NB4 (cell line): Measurements from ENCODE around the gene NTM.

ENCODE experiments used
- MYC ChIP-seq: IDR thresholded peaks from 2 replicates; pipeline ENCODE4 v1.6.1; 2011; ENCODE audit warnings: low read depth, low read length
- POLR2A ChIP-seq: IDR thresholded peaks from 2 replicates; pipeline ENCODE4 v1.6.1; 2011; ENCODE audit warnings: mild to moderate bottlenecking; ENCODE audit not compliant: insufficient read length; ENCODE audit errors: extremely low read depth
- TF ChIP-seq, protein P1 (sequence below): IDR thresholded peaks from one replicate; pipeline ENCODE4 v1.5.1; 2012; ENCODE audit warnings: low read depth, low read length

- TF ChIP-seq, protein P1, sequence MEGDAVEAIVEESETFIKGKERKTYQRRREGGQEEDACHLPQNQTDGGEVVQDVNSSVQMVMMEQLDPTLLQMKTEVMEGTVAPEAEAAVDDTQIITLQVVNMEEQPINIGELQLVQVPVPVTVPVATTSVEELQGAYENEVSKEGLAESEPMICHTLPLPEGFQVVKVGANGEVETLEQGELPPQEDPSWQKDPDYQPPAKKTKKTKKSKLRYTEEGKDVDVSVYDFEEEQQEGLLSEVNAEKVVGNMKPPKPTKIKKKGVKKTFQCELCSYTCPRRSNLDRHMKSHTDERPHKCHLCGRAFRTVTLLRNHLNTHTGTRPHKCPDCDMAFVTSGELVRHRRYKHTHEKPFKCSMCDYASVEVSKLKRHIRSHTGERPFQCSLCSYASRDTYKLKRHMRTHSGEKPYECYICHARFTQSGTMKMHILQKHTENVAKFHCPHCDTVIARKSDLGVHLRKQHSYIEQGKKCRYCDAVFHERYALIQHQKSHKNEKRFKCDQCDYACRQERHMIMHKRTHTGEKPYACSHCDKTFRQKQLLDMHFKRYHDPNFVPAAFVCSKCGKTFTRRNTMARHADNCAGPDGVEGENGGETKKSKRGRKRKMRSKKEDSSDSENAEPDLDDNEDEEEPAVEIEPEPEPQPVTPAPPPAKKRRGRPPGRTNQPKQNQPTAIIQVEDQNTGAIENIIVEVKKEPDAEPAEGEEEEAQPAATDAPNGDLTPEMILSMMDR: no peak
- no peak for TF ChIP-seq POLR2A
- TF ChIP-seq MYC: no peak
Measured at GRCh38 chr11:132134322-132134721, 763.9 kb downstream of the NTM start.
